ENCODE results near the gene IL20RA.

- TF ChIP-seq CTCF (IDR thresholded peaks at IDR 0.05; ENCODE audit: low read depth, low read length, missing input control) (peak; percentile 14), EGR1 (IDR thresholded peaks at IDR 0.05; ENCODE audit: low read depth in 2 of 2) (no peak), HNF4A (conservative IDR thresholded peaks at IDR 0.05) (no peak), SP1 (IDR thresholded peaks at IDR 0.05) (no peak), REST (IDR thresholded peaks at IDR 0.05) (no peak), FOXA1 (IDR thresholded peaks at IDR 0.05) (no peak), GABPA (IDR thresholded peaks at IDR 0.05 in 1 of 2, conservative IDR thresholded peaks at IDR 0.05 in 1 of 2) (no peak), TAF1 (conservative IDR thresholded peaks at IDR 0.05) (no peak), NR2F2 (IDR thresholded peaks at IDR 0.05) (no peak), RAD21 (IDR thresholded peaks at IDR 0.05) (no peak), ZBTB33 (IDR thresholded peaks at IDR 0.05) (no peak), ATF3 (IDR thresholded peaks at IDR 0.05) (no peak), JUND (IDR thresholded peaks at IDR 0.05) (no peak), MAX (IDR thresholded peaks at IDR 0.05) (no peak)
Observed at GRCh38 chr6:137040393-137040792, 4.4 kb downstream of the IL20RA start.

Measured in liver (tissue), 3 donors.